Activated naive CD8-positive, alpha-beta T cell treated with anti-CD3 and anti-CD28 coated beads, Interleukin-2, amount 50 U/mL, for 24 hours (primary cell): Measurements from ENCODE around the gene MET.

Experiments
- ATAC-seq: fragments of 150-1000 bp; cut with Tn5 transposase; one replicate; pipeline ENCODE4 v1.10.0; 2021
- DNase-seq: peaks from one replicate; pipeline ENCODE4 v3.0.0; 2021
- H3K27ac Mint-ChIP-seq: one replicate; pipeline ENCODE4 v1.8.0; 2021; ENCODE audit warnings: mild to moderate bottlenecking, mixed read lengths
- H3K27me3 Mint-ChIP-seq: one replicate; pipeline ENCODE4 v1.8.0; 2021; ENCODE audit warnings: mixed read lengths
- H3K36me3 Mint-ChIP-seq: one replicate; pipeline ENCODE4 v1.8.0; 2021; ENCODE audit warnings: low read depth, mixed read lengths
- H3K4me1 Mint-ChIP-seq: one replicate; pipeline ENCODE4 v1.8.0; 2021; ENCODE audit warnings: mixed read lengths
- H3K4me3 Mint-ChIP-seq: one replicate; pipeline ENCODE4 v1.8.0; 2021; ENCODE audit warnings: mild to moderate bottlenecking, moderate library complexity, mixed read lengths
- H3K9me3 Mint-ChIP-seq: one replicate; pipeline ENCODE4 v1.8.0; 2021; ENCODE audit warnings: mixed read lengths

Gene MET

GRCh38 chr7:116675812-116676355 lies 3.9 kb downstream of the MET start:
- peaks cover 56% of the 10 kb centered on the region for H3K27me3 Mint-ChIP-seq
- H3K9me3 Mint-ChIP-seq = no peaks in the 10 kb centered on the region
- H3K4me3 Mint-ChIP-seq = no peak overlapping the region
- H3K36me3 Mint-ChIP-seq = no peaks in the 10 kb centered on the region
- H3K27ac Mint-ChIP-seq = no peak overlapping the region
- H3K4me1 Mint-ChIP-seq = peaks cover 12% of the 10 kb centered on the region
- DNase-seq = no peak
- no peak for ATAC-seq

DNA sequence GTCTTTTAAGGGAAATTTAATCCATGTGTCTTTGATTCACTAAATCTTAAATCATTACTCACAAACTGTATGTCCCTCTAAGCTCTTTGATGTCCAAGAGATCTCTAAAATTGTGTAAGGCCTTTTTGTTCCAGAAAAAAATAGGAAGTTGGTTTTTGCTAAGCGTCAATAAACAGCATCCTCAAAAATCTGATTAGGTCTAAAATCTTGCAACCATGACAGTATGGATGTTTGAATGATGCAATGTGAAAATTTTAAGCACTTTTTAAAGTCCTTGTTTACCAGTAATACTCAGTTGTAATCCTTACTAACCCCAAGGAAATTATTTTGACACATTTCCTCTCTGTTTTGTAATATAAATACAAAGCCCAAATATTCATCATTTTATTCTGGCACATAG lies 6.8 kb downstream of the MET start:
- H3K27me3 Mint-ChIP-seq = peaks cover 43% of the 10 kb centered on the region

DNA sequence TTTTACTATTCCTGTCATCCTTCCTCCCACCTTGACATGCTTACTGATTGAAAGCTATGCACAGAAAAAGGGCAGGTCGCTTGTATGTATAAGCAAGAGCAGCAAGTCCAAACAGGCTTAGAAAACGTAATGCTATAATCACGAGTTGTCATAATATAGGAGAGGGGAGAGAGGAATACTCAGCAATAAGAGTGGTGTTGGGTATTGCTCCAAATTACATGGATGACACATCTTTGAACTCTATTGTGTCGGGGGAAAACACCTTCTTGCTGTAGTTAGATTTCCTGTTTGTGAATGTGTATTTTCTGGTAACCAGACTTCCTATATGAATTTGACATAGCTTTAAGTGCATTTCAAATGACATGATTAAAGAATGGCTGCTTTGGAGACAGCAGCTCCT lies 7.5 kb downstream of the MET start:
- ATAC-seq (peak; percentile 63), DNase-seq (no peak)
- Mint-ChIP-seq H3K27me3 (peaks cover 44% of the 10 kb centered on the region), H3K9me3 (no peaks in the 10 kb centered on the region), H3K4me3 (no peak overlapping the region), H3K36me3 (no peaks in the 10 kb centered on the region), H3K4me1 (peaks cover 7% of the 10 kb centered on the region), H3K27ac (no peak overlapping the region)

More for the DNA sequence above, 6.8 kb downstream of the MET start:
- H3K27ac Mint-ChIP-seq = peak overlapping the region; percentile 10
- ATAC-seq = no peak
- peaks cover 7% of the 10 kb centered on the region for H3K4me1 Mint-ChIP-seq
- no peaks in the 10 kb centered on the region for H3K9me3 Mint-ChIP-seq
- no peak overlapping the region for H3K4me3 Mint-ChIP-seq
- no peak for DNase-seq
- H3K36me3 Mint-ChIP-seq = no peaks in the 10 kb centered on the region

DNA sequence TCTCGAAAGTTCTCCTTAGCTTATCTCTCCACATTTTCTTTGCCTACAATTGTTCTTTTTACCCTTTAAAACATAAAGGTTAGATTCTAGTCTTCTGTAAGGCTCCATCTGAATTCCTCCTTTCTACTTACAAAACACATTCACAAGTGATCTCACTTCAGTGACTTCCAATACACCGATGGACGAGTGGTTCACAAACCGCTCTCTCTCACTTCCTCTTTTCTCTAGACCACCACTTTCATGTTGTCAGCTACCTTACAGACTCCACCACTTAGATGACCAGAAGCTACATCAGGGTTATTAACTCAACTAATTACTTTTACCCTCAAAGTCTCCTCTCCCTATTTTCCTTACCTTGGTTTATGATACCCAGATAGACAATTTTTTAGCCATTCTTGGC lies 11.8 kb downstream of the MET start:
- peaks cover 7% of the 10 kb centered on the region for H3K4me1 Mint-ChIP-seq
- H3K4me3 Mint-ChIP-seq = no peak overlapping the region
- peaks cover 2% of the 10 kb centered on the region for H3K36me3 Mint-ChIP-seq
- H3K27me3 Mint-ChIP-seq = peaks cover 44% of the 10 kb centered on the region
- H3K27ac Mint-ChIP-seq = no peak overlapping the region
- DNase-seq = no peak
- H3K9me3 Mint-ChIP-seq = no peaks in the 10 kb centered on the region
- ATAC-seq = no peak

- Mint-ChIP-seq H3K36me3 (peaks cover 2% of the 10 kb centered on the region), H3K4me1 (peaks cover 2% of the 10 kb centered on the region), H3K27ac (no peak overlapping the region), H3K9me3 (no peaks in the 10 kb centered on the region), H3K4me3 (no peak overlapping the region), H3K27me3 (peaks cover 42% of the 10 kb centered on the region)
- ATAC-seq = no peak
- no peak for DNase-seq
These were observed 14.0 kb downstream of the MET start for GRCh38 chr7:116686033-116686432.

GRCh38 chr7:116686812-116687419 lies 14.9 kb downstream of the MET start:
- ATAC-seq (no peak), DNase-seq (no peak)
- H3K27ac Mint-ChIP-seq = no peak overlapping the region
- H3K4me1 Mint-ChIP-seq = peaks cover 2% of the 10 kb centered on the region
- peaks cover 42% of the 10 kb centered on the region for H3K27me3 Mint-ChIP-seq
- H3K9me3 Mint-ChIP-seq = no peaks in the 10 kb centered on the region
- H3K4me3 Mint-ChIP-seq = no peak overlapping the region
- peaks cover 2% of the 10 kb centered on the region for H3K36me3 Mint-ChIP-seq

DNA sequence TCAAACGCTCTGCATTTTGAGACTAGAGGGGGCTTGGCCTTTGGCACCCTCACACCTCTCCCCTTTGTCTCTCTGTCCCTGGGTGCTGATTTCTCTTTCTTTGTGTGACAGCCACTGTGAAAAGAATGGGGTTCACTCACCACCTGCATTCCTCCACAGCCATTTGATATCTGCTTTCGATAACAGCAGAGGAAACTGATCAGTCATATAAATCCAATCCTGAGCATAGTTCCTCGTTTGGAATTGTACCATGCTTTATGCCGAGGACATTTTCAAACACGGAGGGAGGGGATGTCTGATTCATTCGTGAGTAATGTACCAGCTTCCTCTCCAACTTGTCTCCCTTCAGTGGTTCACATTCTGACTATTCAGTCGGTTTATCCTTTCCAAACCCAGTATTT lies 15.8 kb downstream of the MET start:
- peaks cover 39% of the 10 kb centered on the region for H3K27me3 Mint-ChIP-seq
- H3K4me1 Mint-ChIP-seq = peaks cover 2% of the 10 kb centered on the region
- peaks cover 2% of the 10 kb centered on the region for H3K36me3 Mint-ChIP-seq
- no peak overlapping the region for H3K4me3 Mint-ChIP-seq
- no peak overlapping the region for H3K27ac Mint-ChIP-seq
- no peak for ATAC-seq
- DNase-seq = no peak
- no peaks in the 10 kb centered on the region for H3K9me3 Mint-ChIP-seq

DNA sequence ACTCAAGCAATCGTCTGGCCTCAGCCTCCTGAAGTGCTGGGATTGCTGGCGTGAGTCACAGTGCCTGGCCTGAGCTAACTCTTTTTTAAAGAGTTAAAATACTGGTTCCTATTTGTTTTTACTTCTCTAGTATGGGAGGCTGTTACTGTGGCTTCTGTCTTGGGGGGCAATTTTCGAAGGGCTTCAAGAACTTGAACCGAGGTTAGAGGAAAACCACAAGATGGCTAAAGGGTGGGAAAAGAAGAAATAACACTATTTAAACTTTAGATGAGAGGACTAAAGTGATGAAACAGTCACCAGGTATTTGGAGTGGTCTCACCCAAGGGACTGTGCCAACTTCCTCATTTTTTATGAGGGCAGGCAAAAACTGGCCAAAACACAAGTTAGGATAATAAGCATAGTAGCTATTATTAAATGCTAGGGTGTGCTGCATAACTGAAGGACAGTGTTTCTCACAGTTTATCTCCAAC lies 17.8 kb downstream of the MET start:
- no peaks in the 10 kb centered on the region for H3K4me1 Mint-ChIP-seq
- ATAC-seq = no peak
- H3K9me3 Mint-ChIP-seq = no peaks in the 10 kb centered on the region
- H3K27ac Mint-ChIP-seq = no peak overlapping the region
- H3K4me3 Mint-ChIP-seq = no peak overlapping the region
- H3K36me3 Mint-ChIP-seq = peaks cover 2% of the 10 kb centered on the region
- peaks cover 21% of the 10 kb centered on the region for H3K27me3 Mint-ChIP-seq
- DNase-seq = no peak

DNA sequence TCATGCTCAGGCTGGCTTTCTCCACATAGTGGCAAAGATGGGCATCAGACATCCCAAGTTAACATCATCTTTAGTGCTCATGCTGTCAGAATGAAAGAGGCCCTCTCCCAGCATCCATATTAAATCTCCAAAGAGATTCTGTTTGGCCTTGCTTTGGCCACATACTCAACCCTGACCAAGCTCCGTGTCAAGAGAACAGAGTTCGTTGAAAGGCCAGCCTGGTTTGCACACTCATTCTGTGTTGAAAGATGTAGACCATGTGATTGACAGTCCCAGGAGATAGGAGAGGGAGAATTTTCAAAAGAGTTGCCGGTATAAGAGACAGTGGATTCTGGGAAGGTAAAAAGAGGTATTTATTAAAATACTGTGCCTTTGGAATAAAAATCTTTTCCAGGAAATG lies 19.7 kb downstream of the MET start:
- no peaks in the 10 kb centered on the region for H3K4me1 Mint-ChIP-seq
- ATAC-seq (no peak), DNase-seq (no peak)
- H3K4me3 Mint-ChIP-seq = no peak overlapping the region
- H3K9me3 Mint-ChIP-seq = no peaks in the 10 kb centered on the region
- H3K27ac Mint-ChIP-seq = no peak overlapping the region
- no peaks in the 10 kb centered on the region for H3K36me3 Mint-ChIP-seq
- peaks cover 13% of the 10 kb centered on the region for H3K27me3 Mint-ChIP-seq

DNA sequence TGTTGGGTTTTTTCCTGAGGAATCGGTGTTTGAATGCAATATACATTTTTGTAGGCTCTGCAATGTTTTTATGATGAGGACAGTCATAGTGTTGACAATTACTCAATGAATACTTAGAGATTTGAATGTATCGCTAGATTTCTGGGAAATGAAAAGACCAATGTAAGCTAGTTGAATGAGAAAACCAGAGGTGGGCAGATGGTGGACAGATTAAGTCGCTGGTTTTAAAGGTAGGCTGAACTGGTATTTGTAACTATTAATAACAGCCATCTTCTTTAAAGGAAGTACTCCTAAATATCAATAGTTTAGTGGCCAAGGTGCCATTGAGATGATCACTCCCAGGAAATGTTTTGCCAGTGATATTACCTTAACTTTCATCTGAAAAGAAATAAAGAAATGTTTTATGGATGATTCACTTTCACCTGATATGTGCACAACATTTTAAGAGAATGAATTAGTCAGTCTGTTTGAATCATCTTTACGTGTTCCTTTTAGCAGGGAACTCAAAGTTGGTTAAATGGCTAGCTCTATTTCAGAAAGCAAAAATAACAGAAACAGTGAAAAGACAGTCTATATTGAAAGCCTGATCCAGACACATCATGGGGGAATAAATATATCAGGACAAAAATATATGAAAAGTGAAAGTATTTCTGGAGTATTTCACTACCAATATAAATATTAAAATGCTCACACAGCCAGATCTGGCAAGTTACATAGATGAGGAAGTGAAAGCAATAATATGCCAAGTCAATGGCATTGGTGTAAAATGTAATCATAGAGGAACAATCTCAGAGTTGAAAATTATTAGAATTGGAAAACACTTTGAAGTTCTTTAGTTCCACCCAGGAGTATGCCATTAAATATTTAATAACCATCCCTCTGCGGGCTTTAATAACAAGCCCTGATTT lies 20.7 kb downstream of the MET start:
- Mint-ChIP-seq H3K9me3 (no peaks in the 10 kb centered on the region), H3K27me3 (peaks cover 8% of the 10 kb centered on the region), H3K4me1 (no peaks in the 10 kb centered on the region), H3K27ac (no peak overlapping the region), H3K4me3 (no peak overlapping the region), H3K36me3 (no peaks in the 10 kb centered on the region)
- ATAC-seq = no peak
- DNase-seq = no peak

DNA sequence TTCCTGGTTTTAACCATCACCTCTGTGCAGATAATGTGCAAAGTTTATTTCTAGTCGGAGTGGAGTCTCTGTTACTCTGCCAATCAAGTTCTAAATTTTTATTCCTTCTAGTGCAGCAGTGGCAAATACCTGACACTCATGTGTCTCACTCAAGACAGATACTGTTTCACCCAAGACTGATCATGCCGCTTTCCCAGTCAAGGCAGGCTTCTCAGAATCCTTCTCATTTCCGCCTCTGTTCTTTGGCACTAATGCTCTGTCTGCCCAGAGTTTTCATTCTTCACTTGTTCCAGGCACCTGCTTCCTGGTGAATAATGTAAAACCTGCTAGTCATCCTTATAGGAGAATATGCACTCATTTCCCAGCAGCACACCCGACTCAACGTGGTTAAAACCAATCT lies 24.7 kb downstream of the MET start:
- Mint-ChIP-seq H3K27ac (no peak overlapping the region), H3K4me3 (no peak overlapping the region), H3K36me3 (no peaks in the 10 kb centered on the region), H3K9me3 (no peaks in the 10 kb centered on the region), H3K27me3 (peaks cover 6% of the 10 kb centered on the region), H3K4me1 (no peaks in the 10 kb centered on the region)
- DNase-seq = no peak
- ATAC-seq = no peak

- H3K27ac Mint-ChIP-seq = no peak overlapping the region
- no peaks in the 10 kb centered on the region for H3K4me1 Mint-ChIP-seq
- no peaks in the 10 kb centered on the region for H3K9me3 Mint-ChIP-seq
- H3K4me3 Mint-ChIP-seq = no peak overlapping the region
- H3K36me3 Mint-ChIP-seq = no peaks in the 10 kb centered on the region
- DNase-seq (no peak), ATAC-seq (no peak)
- H3K27me3 Mint-ChIP-seq = peaks cover 6% of the 10 kb centered on the region
These were observed 25.2 kb downstream of the MET start for GRCh38 chr7:116697152-116697551.

GRCh38 chr7:116697761-116698160 lies 25.8 kb downstream of the MET start:
- Mint-ChIP-seq H3K36me3 (no peaks in the 10 kb centered on the region), H3K9me3 (no peaks in the 10 kb centered on the region), H3K4me3 (no peak overlapping the region), H3K27me3 (peaks cover 6% of the 10 kb centered on the region), H3K4me1 (no peaks in the 10 kb centered on the region), H3K27ac (no peak overlapping the region)
- DNase-seq (no peak), ATAC-seq (no peak)

DNA sequence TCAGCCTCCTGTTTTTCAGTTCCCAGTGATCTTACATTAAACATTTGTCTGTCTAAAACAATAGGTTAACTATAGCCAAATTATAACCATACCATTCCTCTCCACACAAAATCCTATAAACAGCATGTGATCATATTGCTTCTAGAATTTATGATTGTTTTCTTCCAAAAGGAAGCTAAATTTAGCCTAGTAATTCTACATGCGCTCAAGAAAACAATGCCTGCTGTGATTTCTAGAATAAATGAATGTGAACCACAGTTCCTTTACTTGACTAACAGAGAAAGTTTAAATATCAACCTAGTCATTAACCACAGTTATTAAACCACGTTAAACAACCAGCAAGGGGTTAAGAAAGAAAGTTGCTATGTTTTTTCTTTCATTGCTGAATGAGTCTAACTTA lies 26.4 kb downstream of the MET start:
- no peak for ATAC-seq

More for the DNA sequence above, 26.4 kb downstream of the MET start:
- Mint-ChIP-seq H3K36me3 (no peaks in the 10 kb centered on the region), H3K27ac (no peak overlapping the region), H3K4me1 (no peaks in the 10 kb centered on the region), H3K4me3 (no peak overlapping the region), H3K27me3 (peaks cover 6% of the 10 kb centered on the region), H3K9me3 (no peaks in the 10 kb centered on the region)
- DNase-seq = no peak
